ENCODE data around the gene KRT85. TPM values are rescaled to one million over a fixed set of nuclear protein-coding genes. Genes with fewer than 3 reads are reported as not detected.
"Not testable (repeated sequence)": the region's sequence is repeated elsewhere in the genome, so short reads cannot be mapped to it uniquely, and the experiment has no call there.

Gene KRT85
- total and polyA plus RNA-seq, 2 experiments from 2014 or later, result not detected

GRCh38 chr12:52349196-52349595 lies 18.1 kb downstream of the KRT85 start:
- Histone ChIP-seq H3K36me3 (ENCODE audit: low read depth) (no peaks in the 10 kb centered on the region), H3K27me3 (replicated peaks; ENCODE audit: insufficient read depth) (peaks cover 21% of the 10 kb centered on the region)

GRCh38 chr12:52347551-52348510 lies 19.4 kb downstream of the KRT85 start:
- Histone ChIP-seq H3K4me1 (ENCODE audit: insufficient read depth) (no peaks in the 10 kb centered on the region), H3K9ac (no peak overlapping the region), H3K9me2 (ENCODE audit: insufficient read depth) (no peaks in the 10 kb centered on the region), H3K36me3 (ENCODE audit: low read depth) (no peaks in the 10 kb centered on the region), H3F3A (ENCODE audit: insufficient read depth) (no peaks in the 10 kb centered on the region), H3K27ac (no peak overlapping the region), H3K27me3 (replicated peaks; ENCODE audit: insufficient read depth) (peaks cover 13% of the 10 kb centered on the region), H3K4me2 (ENCODE audit: unreplicated experiment) (no peak overlapping the region), H3K79me2 (ENCODE audit: insufficient read depth) (no peaks in the 10 kb centered on the region), H3K9me3 (ENCODE audit: low read depth) (no peaks in the 10 kb centered on the region), H3K4me3 (no peak overlapping the region), H2AFZ (no peak overlapping the region), H4K20me1 (ENCODE audit: insufficient read depth) (no peaks in the 10 kb centered on the region)
- 64 to 71% methylated on average over 16 of the region's 16 CpGs for WGBS, 2 experiments (ENCODE audit: low coverage in 1 of 2, low lambda C conversion rate in 2 of 2, missing lambda C conversion rate in 2 of 2)
- no peak for TF ChIP-seq EZH2phosphoT487 (IDR thresholded peaks at IDR 0.05; ENCODE audit: insufficient read depth, low read depth)
- TF ChIP-seq EZH2 (IDR thresholded peaks at IDR 0.05; ENCODE audit: insufficient read depth, poor library complexity, severe bottlenecking), result no peak
- no peak for DNase-seq
- in situ Hi-C loops (cut with MboI), result no loop called here

More at GRCh38 chr12:52349196-52349595, 18.1 kb downstream of the KRT85 start:
- no peak overlapping the region for H3K4me3 ChIP-seq
- no peak overlapping the region for H2AFZ ChIP-seq
- H3F3A ChIP-seq (ENCODE audit: insufficient read depth), result no peaks in the 10 kb centered on the region
- DNase-seq, result no peak
- in situ Hi-C loops (cut with MboI), result no loop called here
- no peak overlapping the region for H3K9ac ChIP-seq
- 64 to 74% methylated on average over 6 of the region's 6 CpGs for WGBS, 2 experiments (ENCODE audit: low coverage in 1 of 2, low lambda C conversion rate in 2 of 2, missing lambda C conversion rate in 2 of 2)
- H3K9me3 ChIP-seq (ENCODE audit: low read depth), result no peaks in the 10 kb centered on the region
- no peak overlapping the region for H3K4me2 ChIP-seq (ENCODE audit: unreplicated experiment)
- no peaks in the 10 kb centered on the region for H3K9me2 ChIP-seq (ENCODE audit: insufficient read depth)
- no peaks in the 10 kb centered on the region for H3K4me1 ChIP-seq (ENCODE audit: insufficient read depth)
- no peaks in the 10 kb centered on the region for H4K20me1 ChIP-seq (ENCODE audit: insufficient read depth)
- no peak for TF ChIP-seq EZH2phosphoT487 (IDR thresholded peaks at IDR 0.05; ENCODE audit: insufficient read depth, low read depth)
- no peak for TF ChIP-seq EZH2 (IDR thresholded peaks at IDR 0.05; ENCODE audit: insufficient read depth, poor library complexity, severe bottlenecking)
- no peaks in the 10 kb centered on the region for H3K79me2 ChIP-seq (ENCODE audit: insufficient read depth)
- H3K27ac ChIP-seq, result no peak overlapping the region

- Histone ChIP-seq H3K9me3 (ENCODE audit: low read depth) (no peaks in the 10 kb centered on the region), H3K27ac (no peak overlapping the region), H3K79me2 (ENCODE audit: insufficient read depth) (no peaks in the 10 kb centered on the region), H3K36me3 (ENCODE audit: low read depth) (no peaks in the 10 kb centered on the region), H3F3A (ENCODE audit: insufficient read depth) (no peaks in the 10 kb centered on the region), H3K4me2 (ENCODE audit: unreplicated experiment) (no peak overlapping the region), H4K20me1 (ENCODE audit: insufficient read depth) (no peaks in the 10 kb centered on the region), H3K4me3 (no peak overlapping the region), H2AFZ (no peak overlapping the region), H3K27me3 (replicated peaks; ENCODE audit: insufficient read depth) (peaks cover 16% of the 10 kb centered on the region), H3K9ac (no peak overlapping the region), H3K9me2 (ENCODE audit: insufficient read depth) (no peaks in the 10 kb centered on the region), H3K4me1 (ENCODE audit: insufficient read depth) (no peaks in the 10 kb centered on the region)
- WGBS, 2 experiments (ENCODE audit: low coverage in 1 of 2, low lambda C conversion rate in 2 of 2, missing lambda C conversion rate in 2 of 2), result 74 to 82% methylated on average over 9 of the region's 9 CpGs
- no peak for DNase-seq
- TF ChIP-seq EZH2phosphoT487 (IDR thresholded peaks at IDR 0.05; ENCODE audit: insufficient read depth, low read depth) (no peak), EZH2 (IDR thresholded peaks at IDR 0.05; ENCODE audit: insufficient read depth, poor library complexity, severe bottlenecking) (no peak)
- in situ Hi-C loops (cut with MboI), result no loop called here
Measured at GRCh38 chr12:52347016-52347415, 20.3 kb downstream of the KRT85 start.

GRCh38 chr12:52346593-52346992 lies 20.7 kb downstream of the KRT85 start:
- H3F3A ChIP-seq (ENCODE audit: insufficient read depth), result no peaks in the 10 kb centered on the region
- H3K9me3 ChIP-seq (ENCODE audit: low read depth), result no peaks in the 10 kb centered on the region
- in situ Hi-C loops (cut with MboI), result no loop called here
- no peaks in the 10 kb centered on the region for H3K79me2 ChIP-seq (ENCODE audit: insufficient read depth)
- H3K27ac ChIP-seq, result no peak overlapping the region
- no peak for DNase-seq
- H2AFZ ChIP-seq, result no peak overlapping the region
- H3K4me3 ChIP-seq, result no peak overlapping the region
- 25 to 27% methylated on average over 4 of the region's 4 CpGs for WGBS, 2 experiments (ENCODE audit: low coverage in 1 of 2, low lambda C conversion rate in 2 of 2, missing lambda C conversion rate in 2 of 2)
- H4K20me1 ChIP-seq (ENCODE audit: insufficient read depth), result no peaks in the 10 kb centered on the region
- no peak overlapping the region for H3K9ac ChIP-seq
- TF ChIP-seq EZH2 (IDR thresholded peaks at IDR 0.05; ENCODE audit: insufficient read depth, poor library complexity, severe bottlenecking) (no peak), EZH2phosphoT487 (IDR thresholded peaks at IDR 0.05; ENCODE audit: insufficient read depth, low read depth) (no peak)
- no peaks in the 10 kb centered on the region for H3K36me3 ChIP-seq (ENCODE audit: low read depth)
- H3K4me2 ChIP-seq (ENCODE audit: unreplicated experiment), result no peak overlapping the region
- H3K27me3 ChIP-seq (replicated peaks; ENCODE audit: insufficient read depth), result peaks cover 17% of the 10 kb centered on the region
- H3K4me1 ChIP-seq (ENCODE audit: insufficient read depth), result no peaks in the 10 kb centered on the region
- H3K9me2 ChIP-seq (ENCODE audit: insufficient read depth), result no peaks in the 10 kb centered on the region

- H3K9ac ChIP-seq; H3K4me1 ChIP-seq (ENCODE audit: insufficient read depth); H3F3A ChIP-seq (ENCODE audit: insufficient read depth); H3K9me2 ChIP-seq (ENCODE audit: insufficient read depth); H3K36me3 ChIP-seq (ENCODE audit: low read depth); H3K4me2 ChIP-seq (ENCODE audit: unreplicated experiment); H3K4me3 ChIP-seq; H3K79me2 ChIP-seq (ENCODE audit: insufficient read depth); DNase-seq; in situ Hi-C loops (cut with MboI); H3K9me3 ChIP-seq (ENCODE audit: low read depth); H4K20me1 ChIP-seq (ENCODE audit: insufficient read depth); H3K27ac ChIP-seq; H2AFZ ChIP-seq: not testable (repeated sequence)
- WGBS, 2 experiments (ENCODE audit: low coverage in 1 of 2, low lambda C conversion rate in 2 of 2, missing lambda C conversion rate in 2 of 2), result 79 to 82% methylated on average over 8 of the region's 8 CpGs
- H3K27me3 ChIP-seq (replicated peaks; ENCODE audit: insufficient read depth), result peaks cover 18% of the 10 kb centered on the region
Measured at GRCh38 chr12:52345041-52345440, 22.2 kb downstream of the KRT85 start.
